HG02938 (cell line): ENCODE results near the gene PSPH.

Experiments
- ATAC-seq: cut with Tn5 transposase; IDR thresholded peaks from one replicate; pipeline ENCODE4 v1.9.1; 2021; ENCODE audit warnings: mild to moderate bottlenecking, moderate library complexity; ENCODE audit not compliant: unreplicated experiment

Gene PSPH

GRCh38 chr7:56007891-56008290 is 43.4 kb downstream of the PSPH start:
- no peak for ATAC-seq

- ATAC-seq: no peak
Measured at GRCh38 chr7:56007167-56007652, 44.0 kb downstream of the PSPH start.

DNA sequence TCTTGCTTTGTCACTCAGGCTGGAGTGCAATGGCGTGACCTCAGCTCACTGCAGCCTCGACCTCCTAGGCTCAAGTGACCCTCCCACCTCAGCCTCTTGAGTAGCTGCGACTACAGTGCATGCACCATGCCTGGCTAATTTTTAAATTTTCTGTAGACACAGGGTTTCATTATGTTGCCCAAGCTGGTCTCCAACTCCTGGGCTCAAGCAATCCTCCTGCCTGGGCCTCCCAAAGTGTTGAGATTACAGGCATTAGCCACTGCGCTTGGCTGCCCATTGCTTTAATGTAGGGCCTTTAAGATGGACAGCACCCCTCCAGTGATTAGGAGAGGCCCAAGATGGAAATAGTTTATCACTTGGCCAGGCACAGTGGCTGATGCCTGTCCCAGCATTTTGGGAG is 47.5 kb downstream of the PSPH start:
- no peak for ATAC-seq

- ATAC-seq: no peak
Measured at GRCh38 chr7:55996856-55997500, 54.3 kb downstream of the PSPH start.

DNA sequence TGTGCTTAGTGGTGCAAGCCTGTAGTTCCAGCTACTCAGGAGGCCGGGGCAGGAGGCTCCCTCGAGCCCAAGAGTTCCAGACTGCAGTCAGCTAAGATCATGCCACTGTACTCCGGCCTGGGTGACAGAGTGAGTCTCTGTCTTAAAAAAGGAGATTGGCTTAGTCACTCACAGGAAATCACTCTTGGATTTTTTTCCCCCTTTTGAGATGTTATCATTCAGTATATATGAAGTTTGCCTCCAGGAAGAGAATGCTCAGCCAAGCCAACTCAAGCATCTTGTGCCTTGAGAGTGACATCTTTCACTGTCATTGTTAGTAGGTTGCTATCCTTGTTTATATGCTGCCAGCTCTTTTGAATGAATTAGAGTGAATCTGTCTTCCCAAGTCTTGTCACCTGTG is 58.9 kb downstream of the PSPH start:
- ATAC-seq: no peak

DNA sequence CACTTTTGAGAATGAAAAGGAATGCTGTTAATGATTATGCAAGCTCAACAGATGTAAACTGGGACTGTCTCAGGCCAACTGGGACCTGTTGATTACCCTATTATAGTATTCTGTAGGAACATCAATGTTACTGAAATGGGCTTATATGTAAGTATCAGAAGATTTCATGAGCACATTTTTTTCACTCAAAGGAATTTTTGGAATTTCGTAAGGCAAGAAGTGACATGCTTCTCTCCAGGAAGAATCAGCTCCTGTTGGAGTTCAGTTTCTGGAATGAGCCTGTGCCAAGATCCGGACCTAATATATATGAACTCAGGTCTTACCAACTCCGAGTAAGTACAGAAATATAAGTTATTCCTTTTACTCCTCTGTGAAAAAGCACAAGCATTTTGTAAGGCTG is 67.7 kb downstream of the PSPH start:
- ATAC-seq: no peak

GRCh38 chr7:55980266-55980665 is 71.0 kb downstream of the PSPH start:
- ATAC-seq: no peak

GRCh38 chr7:55977831-55978230 is 73.4 kb downstream of the PSPH start:
- ATAC-seq: no peak

DNA sequence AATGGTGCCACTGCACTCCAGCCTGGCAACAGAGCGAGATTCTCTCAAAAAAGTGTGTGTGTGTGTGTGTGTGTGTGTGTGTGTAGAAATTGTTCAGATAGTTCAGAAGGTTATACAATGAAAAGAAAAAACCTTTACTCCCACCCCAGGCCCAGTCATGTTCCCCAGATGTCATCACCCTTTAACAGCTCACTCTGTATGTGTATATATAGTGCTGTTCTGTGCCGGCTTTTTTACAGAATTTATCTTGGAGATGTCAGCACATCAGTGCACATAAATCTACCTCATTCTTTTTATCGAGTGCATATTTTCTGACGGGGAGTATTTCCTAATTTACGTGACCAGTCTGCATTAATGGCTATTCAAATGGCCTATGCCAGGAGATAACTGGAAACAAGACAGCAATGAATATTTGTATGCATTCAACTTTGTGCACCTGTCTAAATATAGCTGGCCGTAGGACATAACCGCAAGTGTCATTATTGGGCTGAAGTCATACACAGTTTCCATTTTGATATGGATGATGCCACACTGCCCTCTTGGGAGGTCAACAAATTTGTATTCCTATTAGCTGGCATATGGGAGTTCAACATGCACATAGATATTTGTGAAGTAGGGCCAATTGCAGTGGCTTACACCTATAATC is 75.1 kb downstream of the PSPH start:
- ATAC-seq: no peak

GRCh38 chr7:55973747-55974250 is 77.4 kb downstream of the PSPH start:
- ATAC-seq: no peak

- ATAC-seq: no peak
Measured at GRCh38 chr7:55970978-55971377, 80.3 kb downstream of the PSPH start.

GRCh38 chr7:55970561-55970960 is 80.7 kb downstream of the PSPH start:
- ATAC-seq: no peak

DNA sequence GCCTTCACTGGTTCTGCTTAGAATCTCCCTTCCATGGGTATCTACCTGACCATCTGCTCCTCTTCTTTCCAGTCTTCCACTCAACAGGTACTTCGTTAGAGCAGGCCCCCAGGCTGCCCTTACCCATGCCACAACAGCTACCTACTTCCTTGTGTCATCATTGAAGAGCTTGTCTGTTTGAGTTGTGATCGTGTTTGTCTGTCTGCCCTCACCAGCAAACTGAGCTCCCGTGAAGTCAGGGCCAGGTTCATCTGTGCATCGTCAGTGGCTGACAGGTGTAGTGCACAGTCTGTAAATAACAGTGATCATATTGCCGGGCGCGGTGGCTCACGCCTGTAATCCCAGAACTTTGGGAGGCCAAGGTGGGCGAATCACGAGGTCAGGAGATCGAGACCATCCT is 81.9 kb downstream of the PSPH start:
- no peak for ATAC-seq

DNA sequence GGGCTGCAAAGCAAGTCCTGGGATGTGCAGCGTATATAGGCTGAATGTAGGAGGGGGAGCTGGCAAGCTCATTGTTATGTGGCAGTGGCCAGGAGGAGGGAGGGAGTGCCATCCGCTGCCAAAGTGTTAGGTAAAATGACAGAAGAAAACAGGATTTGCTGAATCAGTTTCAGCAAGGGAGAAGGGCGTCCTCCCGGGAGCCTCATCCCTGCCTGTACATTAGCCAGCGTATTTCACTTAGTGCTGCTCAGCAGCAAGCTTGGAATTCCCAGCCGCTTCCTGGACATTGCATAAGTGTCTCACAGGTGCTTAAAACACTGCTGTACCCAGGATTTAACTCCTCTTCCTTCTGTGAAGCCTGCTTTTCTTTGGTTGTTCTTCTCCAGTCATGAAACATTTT is 84.4 kb downstream of the PSPH start:
- no peak for ATAC-seq

DNA sequence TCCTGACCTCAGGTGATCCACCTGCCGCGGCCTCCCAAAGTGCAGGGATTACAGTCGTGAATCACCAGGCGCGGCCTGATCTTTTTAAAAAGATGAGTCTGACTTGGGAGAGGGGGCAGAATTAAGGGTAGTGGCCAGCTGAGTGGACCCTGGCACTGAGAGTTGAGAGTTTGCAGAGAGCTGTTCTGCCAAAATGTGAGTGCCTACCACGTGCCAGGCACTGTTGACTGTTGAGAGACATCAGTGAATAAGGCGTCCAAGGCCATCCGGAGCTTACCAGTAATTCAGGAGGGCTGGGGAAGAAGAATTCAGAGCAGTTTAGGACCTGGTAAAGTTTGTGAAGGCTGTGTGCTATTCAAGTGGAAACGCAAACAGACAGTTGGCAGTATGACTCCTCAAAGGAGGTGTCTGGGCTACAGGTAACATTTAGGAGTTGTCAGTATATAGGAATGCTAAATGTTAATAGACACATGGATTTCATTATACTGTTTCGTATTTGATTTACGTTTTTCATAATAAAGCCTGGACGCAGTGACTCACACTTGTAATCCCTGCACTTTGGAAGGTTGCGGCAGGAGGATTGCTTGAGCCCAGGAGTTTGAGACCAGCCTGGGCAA is 85.3 kb downstream of the PSPH start:
- ATAC-seq: no peak

DNA sequence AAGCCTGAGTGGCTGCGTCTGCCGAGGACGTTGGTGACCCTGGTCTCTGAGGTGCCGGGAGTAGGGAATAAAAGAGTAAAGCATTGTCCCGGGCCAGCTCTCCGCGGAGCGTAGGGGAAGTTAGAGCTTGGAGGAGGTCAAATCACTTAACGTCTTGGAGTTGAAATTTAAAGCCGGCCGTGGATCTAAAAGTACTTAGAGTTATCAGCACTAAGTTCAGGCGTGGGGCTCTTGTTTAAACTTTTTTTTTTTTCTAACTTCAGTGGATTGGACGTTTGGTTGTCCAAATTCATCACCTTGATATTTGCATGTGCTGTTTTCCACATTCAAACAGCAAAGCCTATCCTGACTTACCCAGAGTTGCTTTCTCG is 86.2 kb downstream of the PSPH start:
- no peak for ATAC-seq

DNA sequence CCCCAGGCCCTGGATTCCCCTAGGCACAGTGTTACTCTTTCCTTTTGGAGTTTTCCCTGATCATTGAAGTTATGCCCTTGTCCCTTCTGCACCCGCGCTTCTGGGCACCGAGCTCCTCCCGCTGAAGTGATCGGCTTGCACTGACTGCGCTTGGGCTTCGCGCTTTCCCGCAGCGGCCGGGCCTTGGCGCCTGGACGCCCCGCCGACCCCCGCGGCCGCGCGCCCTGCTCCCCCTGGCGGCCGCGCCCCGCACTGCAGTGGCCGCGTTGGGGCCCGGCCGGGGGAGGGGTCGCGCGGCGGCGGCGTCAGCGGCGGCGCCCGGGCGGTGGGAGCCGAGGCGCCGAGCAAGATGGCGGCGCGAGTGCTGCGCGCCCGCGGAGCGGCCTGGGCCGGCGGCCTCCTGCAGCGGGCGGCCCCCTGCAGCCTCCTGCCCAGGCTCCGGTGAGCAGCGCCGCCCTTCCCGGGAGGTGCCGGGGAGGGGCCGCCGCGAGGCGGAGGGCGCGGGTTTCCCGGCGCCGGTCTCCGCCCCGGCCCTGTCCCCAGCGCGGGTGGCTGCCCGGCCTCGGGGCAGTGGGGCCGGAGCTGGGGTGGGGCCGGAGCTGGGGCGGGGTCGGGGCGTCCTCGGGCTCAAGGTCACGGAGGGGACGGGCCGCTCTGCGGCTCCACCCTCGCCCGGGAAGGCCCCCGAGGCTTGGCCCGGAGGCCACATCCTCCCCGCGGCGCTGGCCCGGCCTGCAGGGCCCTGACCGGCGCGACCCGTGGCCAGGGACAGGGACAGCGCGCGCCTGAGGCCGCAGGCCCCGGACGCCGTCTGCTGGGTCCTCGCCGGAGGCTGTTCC is 86.8 kb downstream of the PSPH start, which contains the start of gene NIPSNAP2:
Gene NIPSNAP2 (plus strand): TSS at position 325 of the 839 bp plus-strand sequence. CDS start 25 bp downstream, at position 350.
- ATAC-seq: peak; percentile 71

- ATAC-seq: no peak
Measured at GRCh38 chr7:55963584-55964168, 87.6 kb downstream of the PSPH start.

- ATAC-seq: no peak
Measured at GRCh38 chr7:55962014-55962413, 89.2 kb downstream of the PSPH start.
